Thoracic aorta (tissue), 2 donors: ENCODE data around the gene FLACC1. TPM values are rescaled to one million over a fixed set of nuclear protein-coding genes. Genes with fewer than 3 reads are reported as not detected.
"Not testable (repeated sequence)": the region's sequence is repeated elsewhere in the genome, so short reads cannot be mapped to it uniquely, and the experiment has no call there.

Experiments
- ATAC-seq: fragments of 150-250 bp; one replicate; pipeline ENCODE4 v1.8.0; 2017; ENCODE audit warnings: low read depth; ENCODE audit not compliant: insufficient number of reproducible peaks, low FRiP score
- DNase-seq: peaks from one replicate; pipeline ENCODE4 v3.0.0-alpha.2; 2020; ENCODE audit warnings: low spot score
- H3K27ac ChIP-seq, 2 donors: fragments of 200-600 bp; sonication (generic); 1 replicate in 1 of 2; 2 replicates in 1 of 2; pipeline ENCODE4 v1.5.1; 2016; ENCODE audit warnings: mild to moderate bottlenecking in 2 of 2, moderate library complexity in 2 of 2
- H3K27me3 ChIP-seq: fragments of 200-600 bp; sonication (generic); replicated peaks from 2 replicates; pipeline ENCODE4 v1.6.0; 2016; ENCODE audit warnings: mild to moderate bottlenecking; ENCODE audit not compliant: insufficient read depth
- H3K36me3 ChIP-seq: fragments of 200-600 bp; sonication (generic); one replicate; pipeline ENCODE4 v1.5.1; 2016
- H3K4me1 ChIP-seq, 2 donors: fragments of 200-600 bp; sonication (generic); 1 replicate in 1 of 2; 2 replicates in 1 of 2; pipeline versions ENCODE4 v1.5.1 to v1.6.0; 2016; ENCODE audit warnings: low read depth in 2 of 2, mild to moderate bottlenecking in 1 of 2; ENCODE audit not compliant: control insufficient read depth in 1 of 2
- H3K4me3 ChIP-seq: fragments of 200-600 bp; sonication (generic); 2 replicates; pipeline ENCODE4 v1.5.1; 2016; ENCODE audit warnings: mild to moderate bottlenecking
- H3K9me3 ChIP-seq: fragments of 200-600 bp; sonication (generic); 2 replicates; pipeline ENCODE4 v1.5.1; 2016
- CTCF ChIP-seq: fragments of 200-600 bp; sonication (generic); IDR thresholded peaks from one replicate; pipeline ENCODE4 v1.5.1; 2019; ENCODE audit warnings: antibody characterized with exemption
- total RNA-seq, 2 donors: library from RNA; depleted of rRNA; stranded (reverse); fragments of >200 nt; gene quantifications; one replicate each; pipeline versions ENCODE4 v1.1.0 to v1.2.3, GENCODE V29; 2016

The FLACC1 gene
- total RNA-seq, 2 donors from 2014 or later, result 4.2 to 11.1 TPM

GRCh38 chr2:201377218-201377617, 20.1 kb upstream of the FLACC1 start:
- ATAC-seq (no peak), DNase-seq (no peak)
- Histone ChIP-seq H3K27ac (no peak overlapping the region), H3K4me3 (no peak overlapping the region), H3K27me3 (no peaks in the 10 kb centered on the region), H3K4me1 (no peaks in the 10 kb centered on the region), H3K36me3 (peaks cover 11% of the 10 kb centered on the region), H3K9me3 (no peaks in the 10 kb centered on the region)
- no peak for TF ChIP-seq CTCF

- no peaks in the 10 kb centered on the region for H3K4me1 ChIP-seq
- ATAC-seq (no peak), DNase-seq (no peak)
- TF ChIP-seq CTCF, result no peak
- no peaks in the 10 kb centered on the region for H3K27me3 ChIP-seq
- H3K36me3 ChIP-seq, result peaks cover 2% of the 10 kb centered on the region
- no peak overlapping the region for H3K4me3 ChIP-seq
- no peak overlapping the region for H3K27ac ChIP-seq
- no peaks in the 10 kb centered on the region for H3K9me3 ChIP-seq
These were observed 12.6 kb upstream of the FLACC1 start for GRCh38 chr2:201369775-201370174.

- H3K27ac ChIP-seq, H3K36me3 ChIP-seq, ATAC-seq, H3K4me3 ChIP-seq, DNase-seq, H3K4me1 ChIP-seq, H3K9me3 ChIP-seq, H3K27me3 ChIP-seq: not testable (repeated sequence)
These were observed 12.2 kb upstream of the FLACC1 start for GRCh38 chr2:201369318-201369717.

- Histone ChIP-seq H3K9me3 (no peaks in the 10 kb centered on the region), H3K4me3 (no peak overlapping the region), H3K27me3 (no peaks in the 10 kb centered on the region), H3K27ac (no peak overlapping the region), H3K4me1 (no peaks in the 10 kb centered on the region), H3K36me3 (peaks cover 9% of the 10 kb centered on the region)
- TF ChIP-seq CTCF, result no peak
- ATAC-seq, result no peak
- DNase-seq, result no peak
These were observed 9.0 kb upstream of the FLACC1 start for GRCh38 chr2:201366146-201366545.

- Histone ChIP-seq H3K4me1 (no peaks in the 10 kb centered on the region), H3K9me3 (no peaks in the 10 kb centered on the region), H3K4me3 (no peak overlapping the region), H3K27ac (no peak overlapping the region), H3K36me3 (peaks cover 10% of the 10 kb centered on the region), H3K27me3 (no peaks in the 10 kb centered on the region)
- no peak for DNase-seq
- ATAC-seq, result no peak
- TF ChIP-seq CTCF, result peak; percentile 67
These were observed 6.9 kb upstream of the FLACC1 start for GRCh38 chr2:201363857-201364560.

- H3K4me1 ChIP-seq, result peaks cover 0 to 2% of the 10 kb centered on the region in 2 donors
- no peaks in the 10 kb centered on the region for H3K9me3 ChIP-seq
- H3K36me3 ChIP-seq, result peaks cover 10% of the 10 kb centered on the region
- ATAC-seq (no peak), DNase-seq (no peak)
- H3K27ac ChIP-seq, result no peak overlapping the region
- H3K4me3 ChIP-seq, result no peak overlapping the region
- no peak for TF ChIP-seq CTCF
- no peaks in the 10 kb centered on the region for H3K27me3 ChIP-seq
These were observed 5.3 kb upstream of the FLACC1 start for GRCh38 chr2:201362396-201362795.
